SHP77 treated with DMSO at 0.1 percent for 48 hours (cell line): Measurements from ENCODE around the gene CYP46A1.

ENCODE experiments used
- DNase-seq: peaks from one replicate; lab custom pipeline; 2025; lab: John Stamatoyannopoulos, UW

The CYP46A1 gene

DNA sequence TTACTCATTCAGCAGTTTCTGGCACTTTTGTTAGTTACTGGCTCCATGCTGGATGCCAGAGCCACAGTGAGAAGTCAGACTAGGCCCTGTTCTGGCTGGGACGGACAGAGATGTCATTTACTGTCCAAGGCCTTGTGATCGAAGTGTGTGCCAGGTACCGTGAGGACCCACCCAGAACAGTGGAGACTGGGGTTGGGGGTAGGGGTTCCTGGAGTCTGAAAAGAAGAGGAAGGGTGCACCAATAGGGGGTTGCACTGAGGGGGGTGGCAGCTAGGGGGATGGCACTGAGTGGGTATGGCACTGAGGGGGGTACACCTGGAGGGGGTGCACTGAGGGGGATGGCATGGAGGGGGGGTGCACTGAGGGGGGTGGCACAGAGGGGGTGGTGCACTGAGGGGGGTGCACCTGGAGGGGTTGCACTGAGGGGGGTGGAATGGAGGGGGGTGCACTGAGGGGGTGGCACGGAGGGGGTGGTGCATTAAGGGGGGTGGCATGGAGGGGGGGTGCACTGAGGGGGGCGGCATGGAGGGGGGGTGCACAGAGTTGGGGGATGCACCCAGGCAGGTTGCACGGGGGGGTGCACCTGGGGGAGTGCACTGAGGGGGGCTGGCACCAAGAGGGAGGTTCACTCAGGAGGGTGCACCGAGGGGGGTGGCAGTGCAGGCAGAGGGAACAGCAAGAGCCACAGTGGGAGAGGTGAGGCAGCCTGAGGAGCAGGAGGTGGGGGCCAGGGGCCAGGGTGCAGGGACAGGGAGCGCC, 10.6 kb upstream of the CYP46A1 start:
- DNase-seq, result no peak

DNA sequence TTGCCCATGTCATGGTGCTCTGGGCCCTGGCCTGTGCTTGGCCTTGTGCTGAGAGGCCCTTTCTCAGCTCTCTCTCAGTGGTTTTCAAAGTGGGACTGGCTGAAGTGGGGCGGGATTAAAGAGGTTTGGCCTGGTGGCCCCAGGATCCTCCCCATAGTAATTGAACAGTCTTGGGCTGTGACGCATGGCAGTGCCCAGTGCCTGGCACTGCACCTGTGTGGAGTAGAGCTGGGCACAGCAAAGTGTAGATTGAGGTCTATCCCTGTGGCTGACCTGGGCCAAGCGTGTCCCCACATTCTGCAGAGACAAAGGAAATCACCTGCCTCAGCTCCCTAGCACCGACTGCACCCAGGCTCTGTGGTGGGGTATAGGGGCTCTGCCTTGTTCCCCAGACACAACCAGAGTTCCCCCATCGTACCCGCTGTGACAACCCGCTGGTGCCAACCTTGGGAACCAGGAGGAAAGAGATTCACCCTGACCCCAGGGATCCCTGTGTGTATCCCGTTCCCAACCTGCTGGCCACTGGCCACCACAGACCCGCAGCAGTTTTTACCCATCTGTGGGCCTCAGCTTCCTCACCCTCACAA, 9.9 kb upstream of the CYP46A1 start:
- no peak for DNase-seq

DNA sequence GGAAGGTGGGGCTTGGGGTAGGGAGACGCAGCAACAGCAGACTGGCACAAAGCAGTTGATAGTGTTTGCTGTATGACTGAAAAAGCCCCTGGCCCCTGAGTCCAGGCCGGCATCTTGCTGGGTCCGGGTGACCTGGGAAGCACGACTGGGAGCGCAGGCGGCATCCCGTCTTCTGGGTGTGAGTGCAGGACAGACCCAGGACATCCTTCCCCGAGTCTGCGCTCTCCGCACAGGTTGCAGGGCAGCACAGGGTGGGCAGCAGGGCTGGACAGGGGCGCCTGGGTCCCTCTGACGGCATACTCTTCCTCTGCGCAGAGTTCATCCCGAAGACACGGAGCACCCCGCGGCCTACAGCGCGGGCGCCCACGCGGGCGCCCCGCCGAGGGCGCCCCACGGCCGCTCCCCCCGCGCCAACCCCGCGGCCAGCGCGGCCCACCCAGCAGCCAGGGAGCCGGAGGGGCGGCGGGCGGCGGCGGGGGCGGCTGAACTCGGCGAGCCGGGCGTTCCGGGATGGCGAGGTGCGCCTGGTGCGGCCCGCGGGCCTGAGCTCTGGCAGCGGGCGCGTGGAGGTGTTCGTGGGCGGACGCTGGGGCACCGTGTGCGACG, 9.2 kb upstream of the CYP46A1 start:
- no peak for DNase-seq

DNA sequence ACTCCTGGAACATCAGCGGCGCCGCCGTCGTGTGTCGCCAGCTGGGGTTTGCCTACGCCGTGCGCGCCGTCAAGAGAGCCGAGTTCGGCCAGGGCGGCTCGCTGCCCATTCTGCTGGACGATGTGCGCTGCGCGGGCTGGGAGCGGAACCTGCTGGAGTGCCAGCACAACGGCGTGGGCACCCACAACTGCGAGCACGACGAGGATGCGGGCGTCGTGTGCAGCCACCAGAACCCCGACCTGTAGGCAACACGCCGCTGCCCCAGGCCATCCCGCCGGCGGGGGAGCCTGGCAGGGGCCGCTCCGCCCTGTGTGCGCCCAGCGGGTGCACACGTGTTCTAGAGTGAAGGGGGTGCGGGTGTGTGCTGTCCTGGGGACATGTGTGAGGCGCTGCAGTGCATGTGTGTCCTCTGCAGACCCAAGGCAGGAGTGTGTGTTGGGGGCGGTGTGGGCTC, 8.7 kb upstream of the CYP46A1 start:
- DNase-seq, result no peak

DNA sequence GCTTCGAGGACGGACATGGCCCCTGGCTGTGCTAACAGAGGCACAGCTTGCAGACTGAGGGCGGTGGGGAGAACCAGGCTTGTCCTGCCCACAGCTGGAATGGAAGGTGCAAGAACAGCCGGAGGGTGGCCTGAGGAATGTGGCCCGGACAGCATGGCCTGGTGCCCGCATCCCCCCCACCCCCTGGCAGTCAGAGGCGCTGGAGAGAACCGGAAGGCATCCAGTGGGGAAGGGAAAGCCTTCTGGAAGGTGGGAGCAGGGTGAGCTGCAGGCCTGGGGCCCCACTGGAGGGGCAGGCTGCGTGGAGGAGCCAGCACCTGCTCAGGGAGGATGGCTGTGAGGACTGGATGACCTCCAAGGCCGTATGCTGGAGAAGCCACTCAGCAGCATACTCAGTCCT, 8.1 kb upstream of the CYP46A1 start:
- no peak for DNase-seq

DNA sequence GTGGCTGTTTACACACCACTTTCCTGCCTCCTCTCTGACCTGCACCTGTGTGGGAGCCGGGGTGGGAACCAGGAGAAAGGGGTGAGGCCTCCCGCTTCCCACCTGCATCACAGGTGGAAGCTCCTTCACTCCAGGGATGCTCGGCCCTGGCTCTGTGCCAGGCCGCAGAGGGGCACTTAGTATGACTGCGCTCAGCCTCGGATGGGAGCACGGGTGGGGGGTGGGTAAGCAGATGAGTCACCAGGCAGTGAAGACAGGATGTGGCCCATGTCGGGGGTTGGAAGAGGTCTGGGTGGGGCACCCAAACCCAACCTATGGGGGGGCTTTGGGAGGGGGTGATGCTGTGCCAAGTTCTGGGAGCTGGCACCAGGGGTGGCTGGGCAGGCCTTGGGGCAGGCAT, 7.4 kb upstream of the CYP46A1 start:
- DNase-seq, result no peak

DNA sequence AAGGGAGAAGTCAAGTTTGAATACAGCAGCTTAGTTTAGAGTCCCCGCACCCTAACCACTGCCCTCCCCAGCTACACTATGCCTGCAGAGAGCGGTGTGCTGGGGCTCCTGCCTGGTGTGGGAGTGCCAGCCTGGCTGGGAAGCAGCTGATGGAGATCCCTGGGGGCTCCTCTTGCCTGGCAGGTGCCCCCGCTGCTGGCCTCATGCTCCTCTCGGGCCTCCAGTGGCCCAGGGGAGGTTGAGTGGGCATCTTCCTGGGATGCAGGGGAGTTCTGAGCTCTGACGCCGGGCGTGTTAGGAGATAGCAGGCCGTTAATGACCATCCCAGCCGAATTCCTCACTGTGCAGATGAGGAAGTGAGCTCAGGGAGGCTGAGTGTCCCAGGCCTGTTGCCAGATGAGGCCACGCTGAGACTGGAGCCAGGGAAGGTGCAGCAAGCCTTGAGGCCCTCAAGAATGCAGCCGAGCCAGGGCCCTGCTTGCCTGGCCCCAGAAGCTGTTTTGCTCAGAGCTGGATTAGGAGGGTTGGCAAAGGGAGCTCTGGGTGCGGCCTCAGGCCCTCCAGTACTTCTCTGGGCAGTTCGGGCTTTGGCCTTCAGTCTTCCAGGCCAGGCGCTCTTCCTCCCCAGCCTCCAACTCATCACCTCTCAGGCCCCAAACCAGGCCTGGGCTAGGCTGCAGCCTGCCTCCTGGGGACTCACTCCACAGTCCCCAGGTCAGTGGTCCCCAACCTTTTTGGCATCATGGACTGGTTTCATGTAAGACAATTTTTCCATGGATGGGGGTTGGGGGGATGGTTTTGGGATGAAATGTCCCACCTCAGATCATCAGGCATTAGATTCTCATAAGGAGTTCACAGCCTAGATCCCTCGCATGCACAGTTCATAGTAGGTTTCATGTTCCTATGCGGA, 6.6 kb upstream of the CYP46A1 start:
- no peak for DNase-seq

DNA sequence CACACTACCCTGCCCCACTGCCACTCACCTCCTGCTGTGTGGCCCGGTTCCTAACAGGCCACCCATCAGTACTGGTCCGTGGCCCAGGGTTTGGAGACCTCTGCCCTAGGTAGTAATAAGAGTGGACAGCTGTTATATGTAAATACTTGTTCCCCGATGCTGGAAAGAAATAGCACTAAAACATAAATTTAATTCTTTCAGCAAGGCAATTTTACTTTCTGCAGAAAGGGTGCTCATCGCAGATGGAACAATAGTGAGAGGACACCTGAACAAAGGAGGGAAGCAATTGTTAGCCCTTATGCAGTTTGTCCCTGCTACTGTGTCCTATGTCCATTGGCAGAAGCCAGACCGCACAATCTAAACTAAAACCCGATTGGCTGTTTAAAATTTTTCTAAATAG, 5.9 kb upstream of the CYP46A1 start:
- no peak for DNase-seq

DNA sequence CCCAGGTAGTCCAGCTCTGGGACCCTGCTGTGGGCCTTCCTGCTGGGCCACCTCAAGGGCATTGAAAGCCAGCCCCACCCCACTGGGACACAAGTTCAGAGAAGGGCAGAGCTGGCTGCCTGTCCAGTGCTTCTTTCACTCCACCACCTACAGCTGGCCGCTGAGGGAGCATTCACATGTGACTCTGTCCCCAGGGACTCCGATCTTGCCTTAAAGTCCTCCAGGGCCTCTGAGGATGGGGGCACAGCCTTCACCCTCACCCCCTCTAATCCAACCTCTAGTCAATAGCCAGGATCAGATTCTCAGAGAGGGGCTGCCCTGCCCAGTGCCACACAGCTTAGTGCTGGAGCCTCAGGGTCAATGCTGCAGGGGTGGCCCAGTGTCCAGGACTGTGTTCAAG, 5.0 kb upstream of the CYP46A1 start:
- no peak for DNase-seq

DNA sequence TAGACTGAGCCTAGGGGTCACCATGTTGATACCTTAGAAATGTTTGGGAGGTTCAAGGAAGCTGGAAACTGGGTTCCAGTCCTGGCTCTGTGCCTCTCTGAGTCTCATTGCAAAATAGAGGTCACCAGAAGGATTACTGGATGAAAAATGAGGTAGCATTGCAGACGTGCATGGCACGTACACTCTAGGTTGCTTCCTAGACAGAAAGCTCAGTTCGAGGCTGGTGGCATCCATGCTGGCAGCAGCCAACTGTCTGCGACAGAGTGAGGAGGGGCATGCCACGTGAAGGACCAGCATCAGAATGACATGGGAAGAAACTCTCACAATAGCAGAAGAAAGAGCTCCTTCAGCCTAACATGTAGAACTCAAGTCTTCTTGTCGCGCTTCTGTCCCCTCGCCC, 4.6 kb upstream of the CYP46A1 start:
- DNase-seq, result no peak

DNA sequence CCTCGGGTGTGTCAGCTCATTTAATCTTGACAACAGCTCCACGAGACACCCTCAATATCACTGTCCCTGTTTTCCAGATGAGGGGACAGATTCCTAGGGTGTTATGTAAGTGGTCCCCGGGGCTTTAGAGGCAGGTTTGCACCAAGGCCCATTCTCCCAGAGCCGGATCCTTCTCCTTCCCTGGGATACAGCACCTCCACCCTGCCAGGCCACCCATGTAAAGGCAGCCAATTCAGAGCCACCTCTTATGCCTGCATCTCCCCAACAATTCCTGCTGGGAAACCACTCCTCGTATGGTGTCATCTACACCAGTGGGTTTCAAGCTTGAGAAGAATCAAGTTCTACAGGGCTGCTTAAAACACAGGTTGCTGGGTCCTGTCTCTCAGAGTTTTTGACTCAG, 4.1 kb upstream of the CYP46A1 start:
- no peak for DNase-seq

DNA sequence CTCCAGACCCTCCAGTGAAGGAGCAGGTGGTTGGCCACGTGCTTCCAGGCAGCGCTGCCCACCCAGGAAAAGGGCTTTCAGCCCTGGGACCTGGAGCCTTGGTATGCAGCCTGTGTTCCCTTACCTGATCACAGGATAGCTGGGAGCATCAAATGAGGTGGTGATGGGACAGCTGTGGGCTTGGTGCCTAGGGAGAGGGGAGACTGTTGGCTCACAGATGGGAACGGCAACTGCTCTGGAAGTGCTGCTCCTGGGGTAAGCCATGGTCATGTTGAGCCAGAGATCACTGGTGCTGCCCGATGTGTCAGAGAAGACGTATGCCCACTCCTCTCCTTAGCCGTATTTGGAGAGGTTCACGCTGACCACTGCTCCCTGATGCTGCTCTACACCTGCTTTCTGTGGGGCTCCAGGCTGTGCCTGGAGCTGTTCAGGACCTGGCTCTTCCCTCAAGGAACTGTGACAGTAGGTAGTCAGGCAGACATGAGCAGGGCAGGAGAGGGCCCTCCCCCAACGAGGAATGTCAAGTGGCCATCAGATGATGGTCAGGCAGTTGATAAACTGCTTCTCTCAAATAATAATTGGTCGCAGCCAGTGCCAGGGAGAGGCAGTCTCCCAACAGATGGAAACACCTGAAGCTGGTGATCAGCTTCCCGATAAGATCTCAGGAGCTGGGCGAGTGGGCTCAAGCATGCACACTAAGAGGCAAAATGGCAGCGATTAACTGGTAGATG, 2.8 kb upstream of the CYP46A1 start:
- DNase-seq, result peak; percentile 2

DNA sequence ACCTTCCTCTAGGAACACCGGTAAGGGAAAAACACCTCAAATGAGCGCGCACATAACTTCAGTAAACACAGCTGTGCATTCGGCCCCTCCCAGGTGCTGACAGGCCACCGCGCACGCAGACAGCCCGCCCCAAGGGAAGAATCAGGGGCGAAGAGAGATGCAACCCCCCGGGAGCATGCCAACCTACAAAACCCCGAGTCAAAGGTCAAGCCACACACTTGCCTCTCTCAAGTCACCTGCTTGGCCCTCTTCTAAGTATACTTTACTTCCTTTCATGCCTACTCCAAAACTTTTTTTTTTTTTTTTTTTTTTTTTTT, 2.3 kb upstream of the CYP46A1 start:
- no peak for DNase-seq

DNA sequence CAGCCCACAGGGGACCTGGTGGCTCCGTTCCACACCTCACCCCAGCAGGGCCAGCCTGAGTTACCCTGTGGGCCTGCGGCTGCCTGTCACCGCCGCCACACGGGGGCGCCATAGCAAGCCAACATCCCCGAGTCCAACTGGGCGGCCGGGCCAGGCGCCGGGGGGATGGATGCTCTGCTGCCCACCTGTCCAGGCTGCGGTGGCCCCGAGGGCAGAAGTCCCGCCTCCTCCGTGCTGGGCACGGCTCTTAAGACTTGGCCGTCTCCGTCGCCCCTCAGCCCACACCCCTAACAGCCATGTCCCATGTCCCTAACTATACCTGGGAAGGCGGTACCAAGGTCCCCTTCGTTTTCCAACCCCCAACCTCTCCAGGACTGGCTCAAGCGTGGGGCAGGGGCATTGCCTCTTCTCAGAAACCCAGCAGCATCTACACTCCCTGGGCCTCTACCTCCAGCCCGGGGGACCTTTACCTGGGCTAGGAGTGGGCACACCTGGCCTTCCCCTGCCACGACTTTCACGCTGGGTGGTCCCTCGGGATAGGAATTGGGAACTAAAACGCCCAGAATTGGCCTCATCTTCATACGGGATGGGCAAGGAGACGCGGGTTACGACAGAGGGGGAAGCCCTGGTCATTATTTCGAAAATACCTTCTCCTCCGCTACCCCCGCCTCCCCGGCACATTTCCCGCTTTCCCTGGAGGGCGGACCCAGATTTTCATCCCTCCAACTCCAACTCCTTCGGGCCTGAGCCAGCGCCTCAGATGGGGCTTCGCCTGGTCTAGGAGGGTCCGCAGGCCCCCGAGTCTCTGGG, 1.1 kb upstream of the CYP46A1 start:
- peak; percentile 0 for DNase-seq

DNA sequence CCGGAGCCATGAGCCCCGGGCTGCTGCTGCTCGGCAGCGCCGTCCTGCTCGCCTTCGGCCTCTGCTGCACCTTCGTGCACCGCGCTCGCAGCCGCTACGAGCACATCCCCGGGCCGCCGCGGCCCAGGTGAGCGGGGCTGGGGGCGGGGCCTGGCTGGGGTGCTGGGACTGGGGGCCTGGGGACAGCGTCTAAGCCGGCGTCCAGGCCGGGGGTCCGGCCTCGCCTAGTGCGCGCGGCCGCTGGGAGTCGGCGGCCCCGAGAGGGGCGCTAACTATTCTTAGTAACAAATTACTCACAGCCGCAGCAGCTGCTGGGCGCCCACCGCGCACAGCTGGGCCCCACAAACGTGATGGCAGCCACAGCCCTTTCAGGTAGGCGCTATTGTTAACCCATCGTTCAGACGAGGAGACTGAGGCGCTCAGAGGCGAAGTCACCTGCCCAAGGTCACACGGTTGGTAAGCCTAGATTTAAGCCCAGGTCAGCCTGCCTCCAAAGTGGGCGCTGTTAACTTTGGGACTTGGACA, 374 bp downstream of the CYP46A1 start:
- DNase-seq, result no peak

DNA sequence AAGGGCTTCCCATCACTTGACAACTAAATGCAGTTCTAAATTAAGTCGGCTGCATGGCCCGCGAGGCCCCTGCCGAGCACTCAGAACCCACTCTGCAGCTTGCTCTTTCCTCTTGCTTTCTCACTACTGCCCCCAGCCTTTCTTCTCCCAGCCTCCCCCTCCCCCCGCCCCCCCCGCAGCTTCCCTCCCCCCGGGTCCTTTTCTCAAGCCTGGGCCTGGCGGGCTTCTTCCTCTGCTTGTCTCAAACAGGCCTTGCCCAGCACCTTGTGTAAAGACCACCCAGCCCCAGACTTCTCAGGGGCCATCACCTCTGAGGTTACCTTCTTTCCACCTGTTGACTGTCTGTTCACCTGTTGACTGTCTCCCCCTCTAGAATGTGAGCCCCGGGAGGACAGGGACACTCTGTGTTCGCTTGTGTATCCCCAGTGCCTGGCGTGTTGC, 1.1 kb downstream of the CYP46A1 start:
- DNase-seq, result no peak

DNA sequence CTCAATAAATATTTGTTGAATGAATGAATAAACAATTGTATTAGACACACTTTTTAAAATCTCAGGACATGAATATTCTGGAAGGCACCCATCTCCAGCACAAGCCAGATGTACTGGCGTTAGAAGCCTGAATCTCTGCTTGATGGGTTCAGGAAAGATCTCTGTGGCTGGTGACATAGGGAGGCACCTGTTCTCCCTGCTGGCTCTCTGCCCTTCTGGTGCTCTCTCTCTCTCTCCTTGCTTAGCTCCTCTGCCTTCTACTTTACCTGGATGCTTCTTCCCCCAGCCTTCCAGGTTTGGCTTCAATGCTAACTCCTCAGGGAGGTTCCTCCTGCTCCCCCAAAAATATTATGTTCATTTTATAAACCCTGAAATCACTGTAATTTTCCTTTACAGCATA, 1.5 kb downstream of the CYP46A1 start:
- DNase-seq, result no peak

DNA sequence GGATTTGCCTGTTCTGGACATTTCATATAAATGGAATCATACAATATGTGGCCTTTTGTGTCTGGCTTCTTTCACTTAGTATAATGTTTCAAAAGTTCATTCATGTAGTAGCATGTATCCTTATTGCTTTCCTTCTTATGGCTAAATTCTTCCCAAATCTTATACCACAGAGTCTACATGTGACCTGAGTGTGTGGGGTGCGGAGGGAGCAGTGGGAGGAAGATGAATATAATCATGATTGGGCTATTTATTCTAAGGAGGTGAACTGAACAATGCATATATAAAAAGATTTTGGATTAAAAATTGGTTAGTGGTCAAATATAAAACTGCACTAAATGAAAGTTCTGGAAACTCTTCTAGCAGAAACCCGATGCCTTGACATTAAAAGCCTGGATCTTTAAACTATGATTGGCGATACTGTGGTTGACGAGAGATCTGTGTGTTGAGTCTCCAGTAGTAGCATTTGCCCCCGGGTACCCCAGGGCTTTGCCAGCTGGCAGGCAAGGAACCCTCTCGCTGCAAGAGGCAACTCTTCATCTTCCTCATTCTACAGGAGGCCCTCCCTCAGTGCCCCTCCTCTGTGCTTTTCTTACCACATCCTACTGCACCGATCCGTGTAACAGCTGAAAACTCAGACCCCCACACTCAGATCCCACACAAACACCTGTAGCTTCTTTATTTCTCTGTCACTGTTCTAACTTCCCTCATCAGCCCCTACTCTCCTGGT, 2.6 kb downstream of the CYP46A1 start:
- DNase-seq, result no peak

DNA sequence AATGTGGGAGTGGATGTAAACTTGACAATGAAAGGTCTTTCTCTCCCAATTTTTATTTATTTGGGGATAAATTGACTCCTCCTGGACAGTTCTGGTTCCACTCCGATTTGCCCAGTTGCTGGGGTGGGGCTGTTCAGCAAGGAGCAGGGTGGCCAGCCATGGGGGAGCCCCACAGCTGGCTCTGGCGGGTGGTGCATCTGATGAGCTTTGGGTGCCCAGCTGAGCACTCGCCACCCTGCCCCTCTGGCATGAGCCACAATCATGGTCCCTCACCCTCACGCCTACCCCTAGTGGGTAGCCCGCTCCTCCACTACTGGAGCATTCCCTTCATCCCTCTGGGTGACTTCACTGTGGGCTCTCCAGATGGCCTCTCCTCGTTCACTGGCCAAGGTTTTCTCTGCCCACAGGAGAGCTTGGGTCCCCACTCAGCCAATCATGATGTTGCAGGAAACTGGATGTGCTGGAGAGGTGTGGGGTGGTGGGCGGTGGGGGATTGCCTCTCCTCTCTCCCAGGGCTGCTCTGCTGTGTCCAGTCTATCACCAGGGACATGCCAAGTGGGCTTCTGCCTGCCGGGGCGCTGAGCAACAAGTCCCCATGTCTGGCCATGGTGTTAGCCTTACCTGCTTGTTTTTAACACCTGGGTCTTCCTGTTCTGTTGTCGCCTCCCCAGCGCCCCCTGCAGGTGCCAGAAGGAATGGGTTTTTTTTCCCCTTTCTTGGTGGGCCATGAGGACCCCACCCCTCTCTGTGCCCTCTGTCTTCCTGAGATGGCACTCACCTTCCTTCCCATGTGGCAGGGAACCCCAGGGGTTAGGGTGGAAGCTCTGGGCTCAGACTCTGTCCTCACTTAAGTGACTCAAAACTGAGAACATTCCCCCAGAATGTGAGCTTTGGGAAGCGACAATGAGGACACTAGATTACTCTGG, 3.4 kb downstream of the CYP46A1 start:
- peak; percentile 0 for DNase-seq
